HG02973 (cell line): Measurements from ENCODE around the gene AHCY.
"Not testable (repeated sequence)": the region's sequence is repeated elsewhere in the genome, so short reads cannot be mapped to it uniquely, and the experiment has no call there.

Source experiments
- ATAC-seq: cut with Tn5 transposase; IDR thresholded peaks from one replicate; pipeline ENCODE4 v1.9.1; 2021; ENCODE audit warnings: moderate library complexity; ENCODE audit not compliant: unreplicated experiment

AHCY gene

GRCh38 chr20:34328207-34328606 is 25.1 kb upstream of the AHCY start:
- not testable (repeated sequence) for ATAC-seq

DNA sequence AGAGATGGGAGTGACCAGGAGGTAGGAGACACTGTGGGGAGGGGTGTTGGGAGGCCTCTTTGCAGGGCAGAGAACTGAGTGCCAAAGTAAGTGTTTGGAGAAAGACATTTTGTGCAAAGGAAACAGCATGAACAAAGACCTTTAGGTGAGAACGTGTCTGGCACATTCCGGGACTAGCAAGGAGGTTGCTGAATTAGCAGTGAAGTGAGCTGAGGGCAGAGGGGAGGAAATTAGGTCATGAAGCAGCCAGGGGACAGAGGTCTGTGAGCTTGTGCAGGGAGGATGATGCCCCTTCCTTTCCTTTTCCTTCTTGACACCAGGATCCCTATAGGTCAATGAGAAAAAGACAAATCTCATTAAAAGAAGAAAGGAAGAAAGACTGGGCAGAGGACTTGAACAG is 21.4 kb upstream of the AHCY start:
- ATAC-seq = no peak

DNA sequence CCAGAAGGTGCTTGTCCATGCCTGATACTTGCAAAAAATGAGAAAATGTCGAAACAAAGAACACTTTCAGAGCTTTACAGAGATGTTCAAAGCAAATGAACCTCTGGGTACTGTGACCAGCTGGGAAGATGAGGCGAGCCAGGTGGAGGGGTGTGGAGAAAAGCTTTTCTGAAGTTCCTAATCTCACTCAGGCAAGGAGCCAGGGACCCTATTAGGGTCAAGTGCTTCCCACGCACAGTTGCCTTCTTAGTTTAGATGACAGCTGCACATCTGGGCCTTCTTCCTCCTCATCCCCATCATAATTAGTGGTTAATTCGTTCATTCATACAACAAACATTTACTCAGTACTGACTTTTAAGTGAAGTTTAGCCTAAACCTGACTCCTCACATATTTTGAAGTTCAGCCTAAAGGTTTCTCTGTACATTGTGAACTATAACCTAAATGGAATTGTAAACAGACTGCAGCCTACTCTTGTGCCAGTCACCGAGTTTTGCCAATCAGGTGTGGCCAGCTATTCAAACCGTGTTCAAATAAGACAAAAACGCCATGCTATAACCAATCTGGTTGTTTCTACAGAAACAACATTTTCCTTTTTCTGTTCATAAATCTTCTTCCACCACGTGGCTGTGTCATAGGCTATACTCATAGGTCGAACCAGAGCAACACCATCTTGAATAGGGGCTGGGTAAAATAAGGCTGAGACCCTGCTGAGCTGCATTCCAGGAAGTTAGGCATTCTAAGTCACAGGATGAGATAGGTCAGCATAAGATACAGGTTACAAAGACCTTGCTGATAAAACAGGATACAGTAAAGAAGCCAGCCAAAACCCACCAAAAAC is 19.3 kb upstream of the AHCY start:
- no peak for ATAC-seq

GRCh38 chr20:34320861-34321260 is 17.7 kb upstream of the AHCY start:
- ATAC-seq = no peak

- ATAC-seq = no peak
Measured at GRCh38 chr20:34318609-34319443, 15.7 kb upstream of the AHCY start.

- ATAC-seq = no peak
Measured at GRCh38 chr20:34316196-34316814, 13.2 kb upstream of the AHCY start.

DNA sequence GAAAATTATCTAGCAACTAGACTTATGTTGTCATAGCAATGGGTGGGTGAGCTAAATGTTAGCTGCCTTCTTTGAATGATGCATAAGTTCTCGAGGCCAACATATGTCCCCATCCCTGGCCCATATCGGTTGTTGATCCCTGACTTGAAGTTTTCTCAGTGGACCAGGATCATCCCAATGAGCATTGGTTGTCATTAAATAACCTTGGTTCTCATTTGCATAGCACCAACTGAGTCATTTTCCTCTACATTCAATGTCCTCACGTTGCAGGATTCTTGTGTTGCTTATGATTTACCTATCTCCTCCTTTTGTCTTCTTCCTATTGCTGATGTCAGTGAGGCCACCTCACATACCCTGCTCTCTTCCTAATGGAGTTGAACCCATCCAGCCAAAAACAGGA is 12.1 kb upstream of the AHCY start:
- ATAC-seq = no peak

DNA sequence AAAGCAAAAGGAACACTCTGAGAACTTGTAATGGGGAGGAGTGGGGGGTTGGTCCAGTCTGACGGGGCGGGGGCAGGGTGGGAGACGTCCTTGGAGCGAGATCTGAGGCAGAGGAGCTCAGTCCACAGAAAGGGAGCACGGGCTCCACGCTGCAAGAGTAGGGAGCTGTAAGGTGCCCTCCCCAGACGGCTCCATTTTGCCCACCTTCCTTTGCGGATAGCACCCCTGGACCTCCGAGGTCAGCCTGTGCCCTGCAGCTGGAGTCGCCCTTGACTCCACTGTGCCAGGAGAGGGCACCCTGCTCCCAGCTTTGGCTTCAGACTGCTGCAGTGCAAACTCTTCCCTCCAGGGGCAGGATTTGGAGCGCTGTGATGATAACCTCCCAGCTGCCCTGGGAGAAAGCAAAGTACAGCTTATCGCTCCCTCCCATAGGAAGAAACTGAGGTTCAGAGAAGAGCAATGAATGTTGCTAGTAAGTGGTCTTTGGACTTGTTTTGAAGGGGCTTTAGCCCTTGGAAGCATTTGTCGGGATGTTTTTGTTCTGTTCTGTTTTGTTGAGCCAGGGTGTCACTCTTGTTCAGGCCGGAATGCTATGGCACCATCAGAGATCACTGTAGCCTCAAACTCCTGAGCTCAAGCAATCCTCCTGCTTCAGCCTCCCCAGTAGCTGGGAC is 9.5 kb upstream of the AHCY start:
- peak; percentile 79 for ATAC-seq

DNA sequence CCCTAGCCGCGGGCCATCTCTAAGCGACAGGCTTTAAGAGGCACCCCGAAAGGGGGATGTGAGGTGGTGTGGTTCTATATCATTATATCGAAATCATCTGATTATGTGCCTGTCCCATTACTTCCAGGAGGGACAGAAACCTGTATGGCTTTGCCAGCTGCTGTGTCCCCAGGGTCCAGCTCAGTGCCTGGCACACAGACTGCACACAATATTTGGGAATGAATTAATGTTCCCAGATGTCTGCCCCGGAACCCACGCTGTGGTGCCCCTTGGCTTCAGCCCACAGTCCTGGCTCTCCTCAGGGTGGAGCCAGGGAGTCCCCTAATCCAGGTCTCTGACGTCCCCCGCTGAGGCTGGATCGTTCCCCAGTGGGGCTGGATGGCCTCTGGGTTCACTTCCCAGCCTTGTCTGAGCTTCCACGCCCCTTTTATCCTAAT is 8.9 kb upstream of the AHCY start:
- ATAC-seq = no peak

GRCh38 chr20:34311118-34312023 is 8.2 kb upstream of the AHCY start:
- no peak for ATAC-seq

DNA sequence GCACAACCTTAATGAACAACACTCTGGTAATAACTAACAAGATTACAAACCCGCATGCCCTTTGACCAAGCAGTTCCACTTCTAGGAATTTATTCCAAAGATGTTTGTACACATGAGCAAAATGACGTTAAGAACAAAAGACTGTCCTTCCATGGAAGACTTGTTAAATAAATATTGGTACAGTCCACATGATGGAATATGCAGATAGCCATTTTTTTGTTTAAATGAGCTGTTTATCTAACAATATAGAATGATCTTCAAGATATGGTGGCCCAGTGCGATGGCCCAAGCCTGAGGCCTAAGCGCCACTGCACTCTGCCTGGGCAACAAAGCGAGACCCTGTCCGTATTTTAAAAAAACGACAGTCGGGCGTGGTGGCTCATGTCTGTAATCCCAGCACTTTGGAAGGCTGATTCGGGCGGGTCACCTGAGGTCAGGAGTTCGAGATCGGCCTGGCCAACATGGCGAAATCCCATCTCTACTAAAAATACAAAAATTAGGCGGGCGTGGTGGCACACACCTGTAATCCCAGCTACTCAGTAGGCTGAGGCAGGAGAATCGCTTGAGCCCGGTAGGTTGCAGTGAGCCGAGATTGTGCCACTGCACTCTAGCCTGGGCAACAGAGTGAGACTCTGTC is 7.4 kb upstream of the AHCY start:
- no peak for ATAC-seq

GRCh38 chr20:34309691-34310090 is 6.5 kb upstream of the AHCY start:
- no peak for ATAC-seq

GRCh38 chr20:34305333-34306230 is 2.4 kb upstream of the AHCY start:
- no peak for ATAC-seq

DNA sequence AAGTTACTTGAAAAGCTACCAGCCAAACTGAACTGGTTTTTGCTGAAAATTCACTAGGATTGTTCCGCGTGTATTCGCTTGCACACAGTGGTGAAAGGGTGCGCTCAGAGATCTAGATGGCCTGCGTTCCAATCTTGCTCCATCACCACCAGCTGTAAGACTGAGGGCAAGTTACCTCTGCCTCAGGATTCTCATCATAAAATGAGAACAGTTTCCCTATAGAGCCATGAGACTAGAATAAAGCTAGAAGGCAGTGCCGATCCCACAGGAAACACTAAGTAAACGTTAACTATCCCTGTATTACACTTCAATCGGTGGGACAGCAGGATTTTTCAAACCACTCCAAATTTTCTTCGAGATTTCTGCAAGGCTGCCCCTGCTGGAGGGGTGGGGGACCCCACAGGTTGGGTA is 838 bp downstream of the AHCY start:
- no peak for ATAC-seq

DNA sequence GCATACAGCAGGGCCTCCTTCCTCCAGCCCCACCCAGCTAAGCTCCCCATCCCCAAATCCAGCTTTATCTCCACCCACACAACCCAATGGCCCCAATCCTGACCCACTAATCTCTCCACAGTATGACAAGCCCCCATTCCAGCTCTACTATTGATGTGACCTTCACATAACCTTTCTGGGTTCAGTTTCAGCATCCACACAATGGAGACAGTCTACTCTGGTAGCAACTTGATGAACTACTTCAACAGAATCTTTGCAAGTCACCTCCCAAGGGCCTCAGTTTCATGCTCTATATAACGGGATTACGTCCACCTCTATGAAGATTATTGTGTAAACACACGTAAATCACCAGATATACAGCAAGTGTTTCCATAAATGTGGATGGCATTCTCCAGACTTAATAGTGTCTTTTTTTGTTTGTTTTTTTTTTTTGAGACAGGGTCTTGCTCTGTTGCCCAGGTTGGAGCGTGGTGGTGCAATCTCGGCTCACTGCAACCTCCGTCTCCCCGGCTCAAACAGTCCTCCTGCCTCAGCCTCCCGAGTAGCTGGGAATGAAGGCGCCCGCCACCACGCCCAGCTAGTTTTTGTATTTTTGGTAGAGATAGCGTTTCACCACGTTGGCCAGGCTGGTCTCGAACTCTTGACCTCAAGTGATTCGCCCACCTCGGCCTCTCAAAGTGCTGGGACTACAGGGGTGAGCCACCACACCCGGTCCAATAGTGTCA is 1.4 kb downstream of the AHCY start:
- ATAC-seq = no peak

GRCh38 chr20:34300809-34301586 is 2.2 kb downstream of the AHCY start:
- no peak for ATAC-seq

DNA sequence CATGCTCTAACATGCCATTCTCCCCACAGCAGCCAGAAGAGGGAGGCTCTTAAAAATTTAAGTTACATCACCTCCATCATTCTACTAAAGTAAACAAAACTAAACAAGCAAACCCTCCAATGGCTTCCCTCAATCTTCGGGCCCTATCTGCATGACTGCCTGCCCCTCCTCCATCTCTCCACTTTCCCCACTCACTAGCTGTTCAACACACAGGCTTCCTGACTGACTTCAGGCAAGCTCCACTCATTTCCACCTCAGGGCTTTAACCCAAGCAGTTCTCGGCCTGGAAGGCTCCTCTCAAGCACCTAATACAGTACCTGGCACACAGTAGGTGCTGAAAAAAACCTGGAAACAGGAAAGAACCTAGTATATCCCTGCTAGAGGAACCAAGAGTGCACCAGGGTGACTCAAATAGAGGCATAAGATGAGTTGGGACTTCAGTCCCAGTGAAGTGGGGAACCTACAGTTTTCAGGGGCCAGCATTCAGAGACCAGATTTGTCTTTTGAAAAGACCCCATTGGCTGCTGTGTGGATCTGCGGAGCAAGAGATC is 2.8 kb downstream of the AHCY start:
- ATAC-seq = no peak
